ENCODE results near the gene NAA50. TPM values are rescaled to one million over a fixed set of nuclear protein-coding genes. Genes with fewer than 3 reads are reported as not detected.

Gene NAA50
- total RNA-seq, 4 donors from 2014 or later = 248 to 440 (median 331) TPM

- in situ Hi-C loops (cut with MboI; ENCODE audit: low sequenced_read_pairs in 4 of 4) = no loop called here
- H3K9me3 ChIP-seq = no peaks in the 10 kb centered on the region
- no peaks in the 10 kb centered on the region for H3K27me3 ChIP-seq
- H3K4me1 ChIP-seq = peaks cover 37 to 54% of the 10 kb centered on the region in 2 donors
- H3K4me3 ChIP-seq = no peak overlapping the region
- intact Hi-C loops (cut with DNase I; ENCODE audit: low total_unique reads) = no loop called here
- no peaks in the 10 kb centered on the region for H3K36me3 ChIP-seq
- peak in 1 of 2 donors; percentile 73 for DNase-seq
- TF ChIP-seq CTCF (IDR thresholded peaks at IDR 0.05 in 4 of 5, conservative IDR thresholded peaks at IDR 0.05 in 1 of 5) (no peak), POLR2A (IDR thresholded peaks at IDR 0.05) (no peak)
- peak overlapping the region; percentile 62 to 84 (median 72) for H3K27ac ChIP-seq
- peak; percentile 60 to 71 for ATAC-seq
Measured at GRCh38 chr3:113685124-113685523, 60.9 kb downstream of the NAA50 start.

- no peak for TF ChIP-seq CTCF (IDR thresholded peaks at IDR 0.05 in 4 of 5, conservative IDR thresholded peaks at IDR 0.05 in 1 of 5)
- no peak for TF ChIP-seq POLR2A (IDR thresholded peaks at IDR 0.05)
- in situ Hi-C loops (cut with MboI; ENCODE audit: low sequenced_read_pairs in 4 of 4) = no loop called here
- H3K27me3 ChIP-seq = no peaks in the 10 kb centered on the region
- no peaks in the 10 kb centered on the region for H3K36me3 ChIP-seq
- ATAC-seq = no peak
- H3K4me3 ChIP-seq = no peak overlapping the region
- DNase-seq = no peak
- intact Hi-C loops (cut with DNase I; ENCODE audit: low total_unique reads) = no loop called here
- no peaks in the 10 kb centered on the region for H3K9me3 ChIP-seq
- H3K27ac ChIP-seq = peak overlapping the region in 2 of 4 donors; percentile 75 to 84
- H3K4me1 ChIP-seq = peaks cover 35 to 51% of the 10 kb centered on the region in 2 donors
Measured at GRCh38 chr3:113684271-113684819, 61.7 kb downstream of the NAA50 start.

DNA sequence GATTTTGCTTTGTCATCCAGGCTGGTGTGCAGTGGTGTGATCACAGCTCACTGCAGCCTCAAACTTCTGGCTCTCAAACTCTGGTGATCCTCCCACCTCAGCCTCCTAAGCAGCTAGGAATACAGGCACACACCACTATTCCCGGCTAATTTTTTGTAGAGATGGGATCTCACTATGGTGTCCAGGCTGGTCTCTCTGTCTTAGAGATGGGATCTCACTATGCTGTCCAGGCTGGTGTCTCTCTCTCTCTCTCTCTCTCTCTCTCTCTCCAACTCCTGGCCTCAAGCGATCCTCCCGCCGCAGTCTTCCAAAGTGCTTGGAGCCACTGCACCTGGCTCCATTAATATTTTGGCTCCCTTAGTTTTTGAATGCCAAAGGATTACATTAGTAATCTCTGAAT, 67.3 kb downstream of the NAA50 start:
- Histone ChIP-seq H3K36me3 (peaks cover 0 to 23% of the 10 kb centered on the region in 2 donors), H3K4me1 (peaks cover 11 to 19% of the 10 kb centered on the region in 2 donors), H3K4me3 (no peak overlapping the region), H3K27me3 (no peaks in the 10 kb centered on the region), H3K27ac (peak overlapping the region in 2 of 4 donors; percentile 34 to 66), H3K9me3 (no peaks in the 10 kb centered on the region)
- intact Hi-C loops (cut with DNase I; ENCODE audit: low total_unique reads) = no loop called here
- peak in 1 of 2 donors; percentile 11 for ATAC-seq
- DNase-seq = no peak
- in situ Hi-C loops (cut with MboI; ENCODE audit: low sequenced_read_pairs in 4 of 4) = no loop called here
- TF ChIP-seq CTCF (IDR thresholded peaks at IDR 0.05 in 4 of 5, conservative IDR thresholded peaks at IDR 0.05 in 1 of 5) (no peak), POLR2A (IDR thresholded peaks at IDR 0.05) (no peak)

DNA sequence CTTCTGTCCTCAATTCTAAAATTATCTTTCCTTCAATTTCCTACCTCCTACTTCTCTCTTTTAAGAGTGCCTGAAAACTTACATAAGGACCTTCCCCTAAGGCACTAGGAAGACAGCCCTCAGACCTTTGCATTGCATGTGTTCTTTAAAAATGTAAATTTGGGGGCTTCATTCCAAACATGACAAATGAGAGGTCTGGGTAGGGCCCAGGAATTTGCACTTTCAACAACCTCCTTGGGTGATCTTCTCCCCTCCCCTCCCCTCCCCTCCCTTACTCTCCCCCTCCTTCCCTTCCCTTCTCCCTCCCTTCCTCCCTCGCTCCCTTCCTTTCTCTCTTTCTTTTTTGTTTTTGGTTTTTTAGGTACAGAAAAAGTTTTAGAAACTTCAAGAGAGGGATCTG, 68.3 kb downstream of the NAA50 start:
- intact Hi-C loops (cut with DNase I; ENCODE audit: low total_unique reads) = no loop called here
- no peak for DNase-seq
- H3K27ac ChIP-seq = peak overlapping the region in 3 of 4 donors; percentile 22 to 49 (median 44)

More for the DNA sequence above, 68.3 kb downstream of the NAA50 start:
- peaks cover 0 to 23% of the 10 kb centered on the region in 2 donors for H3K36me3 ChIP-seq
- H3K27me3 ChIP-seq = no peaks in the 10 kb centered on the region
- H3K4me3 ChIP-seq = no peak overlapping the region
- peaks cover 15 to 19% of the 10 kb centered on the region in 2 donors for H3K4me1 ChIP-seq
- TF ChIP-seq CTCF (IDR thresholded peaks at IDR 0.05 in 4 of 5, conservative IDR thresholded peaks at IDR 0.05 in 1 of 5) = no peak
- TF ChIP-seq POLR2A (IDR thresholded peaks at IDR 0.05) = no peak
- no peaks in the 10 kb centered on the region for H3K9me3 ChIP-seq
- in situ Hi-C loops (cut with MboI; ENCODE audit: low sequenced_read_pairs in 4 of 4) = no loop called here
- no peak for ATAC-seq

All from gastrocnemius medialis (tissue), 4 donors.